Activated CD8-positive, alpha-beta memory T cell treated with anti-CD3 and anti-CD28 coated beads for 36 hours (primary cell): ENCODE data around the gene SPESP1. TPM values are rescaled to one million over a fixed set of nuclear protein-coding genes. Genes with fewer than 3 reads are reported as not detected.
"Not testable (repeated sequence)": the region's sequence is repeated elsewhere in the genome, so short reads cannot be mapped to it uniquely, and the experiment has no call there.

Experiments used
- CTCF ChIA-PET: fragments of 350-600 bp; sonication (Branson Sonifier 250); formaldehyde crosslinking; loops from one replicate; lab custom pipeline; 2021; ENCODE audit warnings: antibody characterized with exemption; lab: Charles Lee
- POLR2A ChIA-PET: fragments of 350-600 bp; sonication (Branson Sonifier 250); formaldehyde crosslinking; loops from one replicate; lab custom pipeline; 2021; ENCODE audit warnings: antibody characterized with exemption; lab: Charles Lee
- total RNA-seq, 2 experiments: library from RNA; stranded (reverse); gene quantifications; one replicate each; pipeline ENCODE4 v1.2.3, GENCODE V29; 2021

Gene SPESP1
- total RNA-seq, 2 experiments from 2014 or later = 0.90 to 0.99 TPM

DNA sequence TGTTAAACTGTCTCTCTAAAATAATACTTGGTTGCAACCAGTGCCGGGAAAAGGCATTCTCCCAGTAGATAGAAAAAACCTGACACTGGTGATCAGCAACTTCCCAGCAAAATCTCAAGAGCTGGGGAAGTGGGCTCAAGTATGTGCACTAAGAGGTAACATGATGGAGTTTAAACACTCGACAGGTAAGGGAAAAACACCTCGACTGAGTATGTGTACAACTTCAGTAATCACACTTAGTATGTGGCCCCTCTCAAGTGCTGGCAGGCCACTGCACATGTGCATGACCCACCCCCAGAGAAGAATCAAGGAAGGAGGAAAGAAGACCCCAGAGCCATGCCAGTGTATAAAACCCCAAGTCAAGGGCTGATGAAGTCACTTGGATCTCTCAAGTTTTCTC is 27.4 kb downstream of the SPESP1 start:
- ChIA-PET POLR2A (no interaction called here), CTCF (no interaction called here)

- ChIA-PET POLR2A (no interaction called here), CTCF (no interaction called here)
Measured at GRCh38 chr15:68958597-68958996, 28.3 kb downstream of the SPESP1 start.

DNA sequence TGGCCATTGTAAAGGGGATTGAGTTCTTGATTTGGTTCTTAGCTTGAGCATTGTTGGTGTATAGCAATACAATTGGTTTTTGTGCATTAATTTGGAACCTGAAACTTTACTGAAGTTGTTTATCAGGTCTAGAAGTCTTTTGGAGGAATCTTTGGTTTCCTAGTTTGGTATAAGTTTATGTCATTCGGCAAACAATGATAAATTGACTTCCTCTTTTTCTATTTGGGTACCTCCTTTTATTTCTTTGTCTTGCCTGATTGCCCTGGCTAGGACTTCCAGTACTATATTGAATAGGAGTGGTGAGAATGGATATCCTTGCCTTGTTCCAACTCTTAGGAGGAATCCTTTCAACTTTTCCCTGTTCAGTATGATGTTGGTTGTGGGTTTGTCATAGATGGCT is 32.1 kb downstream of the SPESP1 start:
- ChIA-PET POLR2A (no interaction called here), CTCF (no interaction called here)

DNA sequence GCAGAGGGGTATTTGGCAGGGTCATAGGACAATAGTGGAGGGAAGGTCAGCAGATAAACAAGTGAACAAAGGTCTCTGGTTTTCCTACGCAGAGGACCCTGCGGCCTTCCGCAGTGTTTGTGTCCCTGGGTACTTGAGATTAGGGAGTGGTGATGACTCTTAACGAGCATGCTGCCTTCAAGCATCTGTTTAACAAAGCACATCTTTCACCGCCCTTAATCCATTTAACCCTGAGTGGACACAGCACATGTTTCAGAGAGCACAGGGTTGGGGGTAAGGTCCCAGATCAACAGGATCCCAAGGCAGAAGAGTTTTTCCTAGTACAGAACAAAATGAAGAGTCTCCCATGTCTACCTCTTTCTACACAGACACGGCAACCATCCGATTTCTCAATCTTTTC is 33.4 kb downstream of the SPESP1 start:
- POLR2A ChIA-PET, CTCF ChIA-PET: not testable (repeated sequence)

- CTCF ChIA-PET = no interaction called here
- POLR2A ChIA-PET = no interaction called here
Measured at GRCh38 chr15:68966996-68967395, 36.7 kb downstream of the SPESP1 start.

- ChIA-PET CTCF (no interaction called here), POLR2A (no interaction called here)
Measured at GRCh38 chr15:68967948-68968347, 37.6 kb downstream of the SPESP1 start.

DNA sequence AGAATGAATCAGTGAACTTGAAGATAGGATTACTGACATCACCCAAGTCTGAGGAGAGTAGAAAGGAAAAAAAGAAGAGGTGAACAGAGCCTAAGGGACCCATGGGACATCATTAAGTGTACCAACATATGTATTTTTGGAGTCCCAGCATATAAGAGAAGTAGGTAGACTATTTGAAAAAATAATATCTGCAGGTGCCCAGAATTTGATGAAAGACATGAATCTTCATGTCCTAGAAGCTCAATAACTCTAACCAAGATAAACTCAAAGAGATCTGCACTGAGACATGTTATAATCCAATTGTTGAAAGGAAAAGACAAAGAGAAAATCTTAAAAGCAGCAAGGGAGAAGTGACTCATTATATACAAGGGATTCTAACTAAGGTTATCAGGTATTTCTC is 39.0 kb downstream of the SPESP1 start:
- POLR2A ChIA-PET = no interaction called here
- CTCF ChIA-PET = no interaction called here

- ChIA-PET POLR2A (no interaction called here), CTCF (no interaction called here)
Measured at GRCh38 chr15:68972201-68973065, 42.1 kb downstream of the SPESP1 start.

DNA sequence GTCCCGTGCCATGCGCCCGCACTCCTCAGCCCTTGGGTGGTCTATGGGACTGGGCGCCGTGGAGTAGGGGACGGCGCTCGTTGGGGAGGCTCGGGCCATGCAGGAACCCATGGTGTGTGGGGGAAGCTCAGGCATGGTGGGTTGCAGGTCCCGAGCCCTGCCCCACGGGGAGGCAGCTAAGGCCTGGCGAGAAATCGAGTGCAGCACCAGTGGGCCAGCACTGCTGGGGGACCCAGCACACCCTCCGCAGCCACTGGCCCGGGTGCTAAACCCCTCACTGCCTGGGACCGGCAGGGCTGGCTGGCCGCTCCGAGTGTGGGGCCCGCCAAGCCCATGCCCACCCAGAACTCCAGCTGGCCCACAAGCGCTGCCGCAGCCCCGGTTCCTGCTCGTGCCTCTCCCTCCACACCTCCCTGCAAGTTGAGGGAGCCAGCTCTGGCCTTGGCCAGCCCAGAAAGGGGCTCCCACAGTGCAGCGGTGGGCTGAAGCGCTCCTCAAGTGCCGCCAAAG is 45.4 kb downstream of the SPESP1 start:
- CTCF ChIA-PET, POLR2A ChIA-PET: not testable (repeated sequence)

DNA sequence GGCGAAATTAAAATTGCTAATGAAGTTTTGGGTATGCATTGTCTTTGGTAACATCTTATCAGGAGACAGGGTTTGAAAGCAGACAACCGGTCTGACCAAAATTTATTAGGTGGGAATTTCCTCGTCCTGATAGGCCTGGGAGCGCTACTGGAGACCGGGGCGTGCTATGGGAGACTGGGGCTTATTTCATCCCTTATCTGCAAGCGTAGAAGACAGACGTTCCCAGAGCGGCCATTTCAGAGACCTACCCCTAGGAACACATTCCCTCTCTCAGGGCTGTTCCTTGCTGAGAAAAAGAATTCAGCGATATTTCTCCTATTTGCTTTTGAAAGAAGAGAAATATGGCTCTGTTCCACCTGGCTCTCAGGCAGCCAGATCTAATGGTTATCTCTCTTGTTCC is 47.1 kb downstream of the SPESP1 start:
- CTCF ChIA-PET, POLR2A ChIA-PET: not testable (repeated sequence)

GRCh38 chr15:68979006-68979405 is 48.7 kb downstream of the SPESP1 start:
- CTCF ChIA-PET = no interaction called here
- POLR2A ChIA-PET = no interaction called here

DNA sequence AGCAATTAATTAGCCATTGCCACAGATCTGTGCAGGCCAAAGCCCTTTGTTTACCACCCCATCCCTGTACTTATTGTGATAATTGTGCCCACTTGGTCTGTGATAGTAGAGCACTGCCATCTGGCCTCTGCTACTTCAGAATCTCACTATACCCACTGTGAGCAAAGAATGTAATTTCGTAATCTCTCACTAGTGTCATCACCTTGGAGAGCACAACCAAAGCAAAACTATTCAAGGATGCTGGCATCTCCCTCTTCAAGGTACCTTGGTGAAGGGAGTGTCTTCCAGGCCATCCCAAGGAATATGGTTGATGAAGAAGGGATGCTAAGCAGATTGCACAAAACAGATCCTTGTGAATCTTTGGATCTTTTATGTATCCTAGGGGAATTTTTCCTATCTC is 49.5 kb downstream of the SPESP1 start:
- ChIA-PET CTCF (no interaction called here), POLR2A (no interaction called here)

GRCh38 chr15:68980786-68981185 is 50.5 kb downstream of the SPESP1 start:
- POLR2A ChIA-PET = no interaction called here
- CTCF ChIA-PET = no interaction called here

DNA sequence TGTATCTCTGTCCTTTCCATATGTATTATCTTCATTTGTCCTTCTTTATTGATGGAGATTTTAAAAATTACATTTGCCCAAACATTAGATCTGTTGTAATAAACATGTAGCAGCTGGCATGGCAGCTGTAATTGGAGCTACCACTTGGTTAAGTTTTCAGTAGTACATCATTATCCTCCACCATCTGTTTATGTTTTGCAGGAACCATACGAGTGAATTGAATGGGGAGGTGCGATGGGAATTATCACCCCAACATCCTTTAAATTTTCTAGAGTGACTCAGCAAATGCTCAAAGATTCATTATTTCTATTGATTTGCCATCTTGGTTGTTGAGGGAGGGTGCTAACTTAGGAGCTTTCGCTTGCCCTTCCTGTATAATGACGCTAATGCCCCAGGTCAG is 51.6 kb downstream of the SPESP1 start:
- POLR2A ChIA-PET = no interaction called here

DNA sequence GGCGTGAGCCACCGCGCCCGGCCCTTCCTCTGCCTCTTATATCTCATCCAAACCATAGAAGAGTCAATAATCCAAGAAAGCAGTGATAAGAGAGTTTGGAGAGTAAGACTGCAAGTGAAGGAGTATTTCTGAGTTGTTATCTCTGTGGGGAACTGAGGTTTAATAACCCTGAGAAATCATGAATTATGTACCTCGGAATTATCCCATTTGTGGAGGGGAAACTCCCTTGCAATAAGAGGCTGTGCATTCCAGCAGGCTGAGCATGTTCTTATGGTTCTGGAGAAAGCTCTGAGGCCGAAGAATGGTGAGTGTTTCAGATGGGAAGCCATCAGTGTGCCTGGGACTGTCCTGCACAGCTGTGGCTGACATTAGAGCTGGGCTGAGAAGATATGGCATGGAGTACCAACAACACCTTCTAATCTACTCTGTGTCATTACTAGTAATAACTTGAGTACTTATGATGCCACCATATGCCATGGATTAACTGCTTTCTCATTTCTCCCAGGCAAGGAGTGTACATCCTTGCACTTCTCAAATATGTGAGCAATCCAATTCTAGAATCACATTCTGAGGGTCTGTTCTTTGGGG is 52.7 kb downstream of the SPESP1 start:
- ChIA-PET POLR2A (no interaction called here), CTCF (no interaction called here)

More for the DNA sequence above, 51.6 kb downstream of the SPESP1 start:
- CTCF ChIA-PET = no interaction called here

DNA sequence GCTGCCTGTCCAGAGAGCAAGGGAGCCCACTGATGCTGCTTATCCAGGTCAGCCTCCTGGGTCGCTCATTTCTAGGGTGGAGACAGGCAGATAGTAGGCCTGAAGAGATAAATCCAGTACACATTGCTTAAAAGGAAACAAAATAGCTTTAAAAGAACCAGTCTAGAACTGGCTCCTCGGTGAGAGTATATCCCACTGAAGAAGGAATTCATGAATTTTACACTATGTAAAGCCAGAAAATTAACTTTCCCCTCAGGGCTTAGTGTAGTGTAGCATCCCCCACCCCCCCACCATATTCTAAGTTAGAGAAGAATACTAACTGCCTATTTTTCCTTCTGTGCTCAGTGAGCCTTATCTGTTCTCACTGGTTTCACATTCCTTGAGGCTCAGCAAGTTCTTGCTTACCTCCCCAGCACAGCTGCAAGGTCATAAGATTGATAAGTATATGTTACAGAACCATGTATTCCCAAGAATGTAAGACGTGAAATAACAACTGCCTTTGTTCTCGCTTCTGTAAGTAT is 53.7 kb downstream of the SPESP1 start:
- ChIA-PET CTCF (no interaction called here), POLR2A (no interaction called here)

- POLR2A ChIA-PET = no interaction called here
- CTCF ChIA-PET = no interaction called here
Measured at GRCh38 chr15:68984586-68984985, 54.3 kb downstream of the SPESP1 start.

- CTCF ChIA-PET = no interaction called here
- POLR2A ChIA-PET = no interaction called here
Measured at GRCh38 chr15:68985361-68985891, 55.1 kb downstream of the SPESP1 start.

GRCh38 chr15:68986322-68986721 is 56.0 kb downstream of the SPESP1 start:
- POLR2A ChIA-PET = no interaction called here
- CTCF ChIA-PET = no interaction called here

DNA sequence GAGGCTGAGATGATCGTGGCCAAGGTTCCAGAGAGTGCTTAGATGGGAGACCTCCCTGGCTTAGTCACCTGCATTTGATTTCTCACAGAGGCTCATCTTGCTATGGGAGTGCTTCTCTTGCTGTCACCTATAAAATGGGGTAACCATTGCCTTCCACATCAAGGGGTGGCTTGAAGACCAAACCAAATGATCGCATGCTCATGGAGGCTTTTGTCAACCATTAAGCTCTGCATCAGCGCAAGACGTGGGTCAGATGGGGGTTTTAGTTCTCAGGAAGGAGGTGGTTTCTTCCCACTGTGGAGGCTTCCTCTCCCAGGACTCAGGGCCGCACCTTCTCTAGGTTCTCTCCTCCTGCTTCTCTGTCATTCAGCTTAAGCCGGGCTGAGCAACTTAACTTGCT is 56.8 kb downstream of the SPESP1 start:
- CTCF ChIA-PET = no interaction called here

GRCh38 chr15:68987676-68988075 is 57.4 kb downstream of the SPESP1 start:
- ChIA-PET POLR2A (no interaction called here), CTCF (no interaction called here)

More for the DNA sequence above, 56.8 kb downstream of the SPESP1 start:
- POLR2A ChIA-PET = no interaction called here
